Measurements from ENCODE around the gene ATP8B3. TPM values are rescaled to one million over a fixed set of nuclear protein-coding genes. Genes with fewer than 3 reads are reported as not detected.

ATP8B3 gene
- total and polyA plus RNA-seq, 10 of the 15 experiments (the other 5 are each of a cell fraction or from before 2014, with no cell fraction given) = 0.13 to 1.7 (median 0.52) TPM

- Histone ChIP-seq H3K27me3 (replicated peaks in 1 of 2; ENCODE audit: control insufficient read depth in 2 of 2, insufficient read depth in 2 of 2, low read length in 1 of 2) (no peaks in the 10 kb centered on the region), H3K4me3 (no peak overlapping the region), H3K79me2 (ENCODE audit: control insufficient read depth, insufficient read depth, low read length) (no peaks in the 10 kb centered on the region), H3K9me3 (replicated peaks; ENCODE audit: control insufficient read depth, insufficient read depth, low read length) (no peaks in the 10 kb centered on the region), H3K4me1 (ENCODE audit: control insufficient read depth, insufficient read depth, low read length) (peaks cover 3% of the 10 kb centered on the region; the same call in 1 of the 2 replicates), H3K9ac (ENCODE audit: control insufficient read depth, insufficient read depth, low read length) (no peak overlapping the region), H3K4me2 (ENCODE audit: control insufficient read depth, insufficient read depth) (no peak overlapping the region), H3K27ac (ENCODE audit: control insufficient read depth, insufficient read depth) (no peak overlapping the region), H2AFZ (ENCODE audit: control insufficient read depth, low read depth, low read length) (no peak overlapping the region), H3K36me3 (ENCODE audit: control insufficient read depth in 2 of 2, insufficient read depth in 2 of 2, low read length in 1 of 2) (peaks cover under 1 to 28% of the 10 kb centered on the region in 2 experiments; a peak in 3 of 4 replicates), H4K20me1 (ENCODE audit: control insufficient read depth, insufficient read depth) (no peaks in the 10 kb centered on the region)
- 93% methylated on average over 26 of the region's 26 CpGs for WGBS (ENCODE audit: insufficient coverage, insufficient replicate concordance, low lambda C conversion rate, missing lambda C conversion rate)
- ChIA-PET POLR2A (interaction anchor here (0.6 kb wide), 1 partner anchor 14 kb away, joined by 3 read pairs; no protein-coding TSS in a partner anchor), SMC1A (ENCODE audit: uncharacterized antibody, unreplicated experiment) (no interaction called here), RAD21 (ENCODE audit: unreplicated experiment) (no interaction called here), CTCF (interaction anchor here (1.1 to 1.4 kb wide), 4 partner anchors 11 to 268 kb away, joined by 3 to 8 read pairs (median 3); no protein-coding TSS in a partner anchor)
- FAIRE-seq (no peak), DNase-seq (ENCODE audit: low read depth, low spot score) (no peak), ATAC-seq (no peak)
- TF ChIP-seq NR2C1 (IDR thresholded peaks at IDR 0.05) (no peak), CBX5 (IDR thresholded peaks at IDR 0.05; ENCODE audit: low read depth) (no peak), SUZ12 (IDR thresholded peaks at IDR 0.05; ENCODE audit: unreplicated experiment) (no peak), EZH2 (IDR thresholded peaks at IDR 0.05; ENCODE audit: borderline replicate concordance, control insufficient read depth, low read depth, low read length) (no peak), ZNF274 (IDR thresholded peaks at IDR 0.05; ENCODE audit: insufficient read depth, insufficient read length) (no peak), NFYA (IDR thresholded peaks at IDR 0.05; ENCODE audit: borderline replicate concordance, low read depth, low read length) (no peak), PBX3 (IDR thresholded peaks at IDR 0.05; ENCODE audit: insufficient replicate concordance, low read depth, low read length) (no peak), NFIC (IDR thresholded peaks at IDR 0.05; ENCODE audit: low read depth, low read length) (no peak), KDM1A (IDR thresholded peaks at IDR 0.05; ENCODE audit: borderline replicate concordance) (no peak), HDAC2 (IDR thresholded peaks at IDR 0.05) (no peak), SPI1 (IDR thresholded peaks at IDR 0.05; ENCODE audit: borderline replicate concordance, insufficient read depth, low read depth, low read length) (no peak), ZBTB40 (IDR thresholded peaks at IDR 0.05; ENCODE audit: borderline replicate concordance) (no peak), ZNF217 (IDR thresholded peaks at IDR 0.05) (no peak)
- TF ChIP-seq, protein P1, sequence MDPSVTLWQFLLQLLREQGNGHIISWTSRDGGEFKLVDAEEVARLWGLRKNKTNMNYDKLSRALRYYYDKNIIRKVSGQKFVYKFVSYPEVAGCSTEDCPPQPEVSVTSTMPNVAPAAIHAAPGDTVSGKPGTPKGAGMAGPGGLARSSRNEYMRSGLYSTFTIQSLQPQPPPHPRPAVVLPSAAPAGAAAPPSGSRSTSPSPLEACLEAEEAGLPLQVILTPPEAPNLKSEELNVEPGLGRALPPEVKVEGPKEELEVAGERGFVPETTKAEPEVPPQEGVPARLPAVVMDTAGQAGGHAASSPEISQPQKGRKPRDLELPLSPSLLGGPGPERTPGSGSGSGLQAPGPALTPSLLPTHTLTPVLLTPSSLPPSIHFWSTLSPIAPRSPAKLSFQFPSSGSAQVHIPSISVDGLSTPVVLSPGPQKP (IDR thresholded peaks at IDR 0.05; ENCODE audit: low read depth, low read length) = no peak
- in situ Hi-C loops (cut with MboI) = no loop called here
- intact Hi-C loops (cut with micrococcal nuclease; ENCODE audit: unreplicated experiment) = no loop called here
- no TSS peak for BruUV-seq (replicated peaks)
Observed at GRCh38 chr19:1814833-1815604, 2.9 kb upstream of the ATP8B3 start.

All from GM12878 (cell line).